HUES64 (cell line): ENCODE measurements around the gene ARL15.

Source experiments
- H3K27ac ChIP-seq: 2 replicates; pipeline ENCODE4 v1.7.0; 2013; ENCODE audit warnings: low read depth, low read length, inconsistent platforms
- H3K27me3 ChIP-seq: 2 replicates; pipeline ENCODE4 v1.6.1; 2013; ENCODE audit warnings: mild to moderate bottlenecking, low read length; ENCODE audit not compliant: insufficient read depth
- H3K36me3 ChIP-seq: 2 replicates; pipeline ENCODE4 v1.6.1; 2013; ENCODE audit warnings: mild to moderate bottlenecking, low read length; ENCODE audit not compliant: insufficient read depth
- H3K4me1 ChIP-seq: 2 replicates; pipeline ENCODE4 v1.6.1; 2013; ENCODE audit warnings: mild to moderate bottlenecking, low read length, moderate library complexity; ENCODE audit not compliant: insufficient read depth
- H3K4me3 ChIP-seq: 2 replicates; pipeline ENCODE4 v1.5.1; 2013; ENCODE audit warnings: mild to moderate bottlenecking, low read length, moderate library complexity
- H3K9ac ChIP-seq: 2 replicates; pipeline ENCODE4 v1.6.1; 2013; ENCODE audit warnings: mild to moderate bottlenecking, low read depth, low read length
- H3K9me3 ChIP-seq: 2 replicates; pipeline ENCODE4 v1.6.1; 2013; ENCODE audit warnings: low read depth, low read length; ENCODE audit not compliant: insufficient read depth
- WGBS: fragments of 150-250, 120-280 bp; methylation state at CpG from one replicate; pipeline ENCODE4 v1.1.7; 2013; ENCODE audit warnings: missing lambda C conversion rate; 5-methylcytosine and 5-hydroxymethylcytosine counted together

The ARL15 gene

GRCh38 chr5:54176066-54176830, 134.1 kb downstream of the ARL15 start:
- Histone ChIP-seq H3K27me3 (no peaks in the 10 kb centered on the region), H3K27ac (no peak overlapping the region), H3K9ac (no peak overlapping the region), H3K36me3 (no peaks in the 10 kb centered on the region), H3K9me3 (no peaks in the 10 kb centered on the region), H3K4me1 (peaks cover 24% of the 10 kb centered on the region), H3K4me3 (no peak overlapping the region)
- WGBS: 95% methylated on average over 6 of the region's 6 CpGs

GRCh38 chr5:54173251-54173650, 137.1 kb downstream of the ARL15 start:
- H3K4me3 ChIP-seq: no peak overlapping the region
- no peak overlapping the region for H3K27ac ChIP-seq
- peaks cover 5% of the 10 kb centered on the region; the same call in 1 of the 2 replicates for H3K4me1 ChIP-seq

GRCh38 chr5:54171645-54172384, 138.6 kb downstream of the ARL15 start:
- Histone ChIP-seq H3K27ac (no peak overlapping the region), H3K4me1 (peaks cover 3% of the 10 kb centered on the region; the same call in 1 of the 2 replicates), H3K27me3 (no peaks in the 10 kb centered on the region), H3K9me3 (no peaks in the 10 kb centered on the region), H3K9ac (no peak overlapping the region), H3K36me3 (no peaks in the 10 kb centered on the region), H3K4me3 (no peak overlapping the region)
- WGBS: 95% methylated on average over 6 of the region's 6 CpGs

More at GRCh38 chr5:54173251-54173650, 137.1 kb downstream of the ARL15 start:
- WGBS: 94% methylated on average over 2 of the region's 2 CpGs
- no peaks in the 10 kb centered on the region for H3K27me3 ChIP-seq
- H3K9me3 ChIP-seq: no peaks in the 10 kb centered on the region
- no peaks in the 10 kb centered on the region for H3K36me3 ChIP-seq
- no peak overlapping the region for H3K9ac ChIP-seq

GRCh38 chr5:54165687-54166086, 144.7 kb downstream of the ARL15 start:
- Histone ChIP-seq H3K9me3 (no peaks in the 10 kb centered on the region), H3K36me3 (no peaks in the 10 kb centered on the region)
- WGBS: 48% methylated on average over 2 of the region's 2 CpGs

GRCh38 chr5:54162184-54162583, 148.2 kb downstream of the ARL15 start:
- H3K27me3 ChIP-seq: no peaks in the 10 kb centered on the region
- no peaks in the 10 kb centered on the region for H3K36me3 ChIP-seq
- H3K4me3 ChIP-seq: no peak overlapping the region
- WGBS: 93% methylated on average over 3 of the region's 3 CpGs
- no peak overlapping the region for H3K27ac ChIP-seq
- 0 out of 2 replicates have a peak, but pooled peaks cover 4% of the 10 kb centered on the region for H3K4me1 ChIP-seq
- H3K9ac ChIP-seq: no peak overlapping the region
- H3K9me3 ChIP-seq: no peaks in the 10 kb centered on the region

More at GRCh38 chr5:54165687-54166086, 144.7 kb downstream of the ARL15 start:
- H3K4me1 ChIP-seq: no peaks in the 10 kb centered on the region
- no peak overlapping the region for H3K27ac ChIP-seq
- no peak overlapping the region for H3K4me3 ChIP-seq
- H3K9ac ChIP-seq: no peak overlapping the region
- H3K27me3 ChIP-seq: no peaks in the 10 kb centered on the region

GRCh38 chr5:54160329-54160728, 150.0 kb downstream of the ARL15 start:
- Histone ChIP-seq H3K36me3 (no peaks in the 10 kb centered on the region), H3K4me1 (0 out of 2 replicates have a peak, but pooled peaks cover 4% of the 10 kb centered on the region), H3K27me3 (no peaks in the 10 kb centered on the region), H3K4me3 (no peak overlapping the region), H3K9me3 (no peaks in the 10 kb centered on the region), H3K27ac (no peak overlapping the region), H3K9ac (no peak overlapping the region)

- Histone ChIP-seq H3K36me3 (no peaks in the 10 kb centered on the region), H3K9me3 (no peaks in the 10 kb centered on the region), H3K4me3 (no peak overlapping the region), H3K27ac (no peak overlapping the region), H3K9ac (no peak overlapping the region), H3K4me1 (0 out of 2 replicates have a peak, but pooled peaks cover 4% of the 10 kb centered on the region), H3K27me3 (no peaks in the 10 kb centered on the region)
- 94% methylated on average over 2 of the region's 2 CpGs for WGBS
Measured at GRCh38 chr5:54159893-54160195, 150.5 kb downstream of the ARL15 start.

- H3K4me1 ChIP-seq: 0 out of 2 replicates have a peak, but pooled peaks cover 4% of the 10 kb centered on the region
- H3K36me3 ChIP-seq: no peaks in the 10 kb centered on the region
- no peak overlapping the region for H3K4me3 ChIP-seq
- H3K27ac ChIP-seq: no peak overlapping the region
- H3K9ac ChIP-seq: no peak overlapping the region
- no peaks in the 10 kb centered on the region for H3K27me3 ChIP-seq
- 88% methylated on average over 4 of the region's 4 CpGs for WGBS
- H3K9me3 ChIP-seq: no peaks in the 10 kb centered on the region
Measured at GRCh38 chr5:54159153-54159892, 151.1 kb downstream of the ARL15 start.

GRCh38 chr5:54156577-54156976, 153.8 kb downstream of the ARL15 start:
- Histone ChIP-seq H3K9ac (no peak overlapping the region), H3K27ac (no peak overlapping the region), H3K27me3 (no peaks in the 10 kb centered on the region), H3K9me3 (no peaks in the 10 kb centered on the region), H3K4me1 (0 out of 2 replicates have a peak, but pooled peaks cover 4% of the 10 kb centered on the region), H3K36me3 (no peaks in the 10 kb centered on the region), H3K4me3 (no peak overlapping the region)
- WGBS: 100% methylated on average over 1 of the region's 1 CpG

- Histone ChIP-seq H3K27ac (no peak overlapping the region), H3K9me3 (no peaks in the 10 kb centered on the region), H3K4me1 (peaks cover 9% of the 10 kb centered on the region; the same call in 1 of the 2 replicates), H3K4me3 (no peak overlapping the region), H3K9ac (no peak overlapping the region), H3K27me3 (no peaks in the 10 kb centered on the region), H3K36me3 (no peaks in the 10 kb centered on the region)
- WGBS: 83% methylated on average over 1 of the region's 1 CpG
Measured at GRCh38 chr5:54150841-54151240, 159.5 kb downstream of the ARL15 start.

GRCh38 chr5:54148858-54149257, 161.5 kb downstream of the ARL15 start:
- 97% methylated on average over 2 of the region's 2 CpGs for WGBS
- Histone ChIP-seq H3K36me3 (no peaks in the 10 kb centered on the region), H3K9ac (no peak overlapping the region), H3K4me3 (no peak overlapping the region), H3K4me1 (peaks cover 9% of the 10 kb centered on the region), H3K9me3 (no peaks in the 10 kb centered on the region), H3K27me3 (no peaks in the 10 kb centered on the region), H3K27ac (no peak overlapping the region)
